SIG-M5 treated with dmso at 0.1 percent for 504 hours (cell line): ENCODE measurements around the gene CACNA1C.

Experiments
- DNase-seq: peaks from one replicate; lab custom pipeline; 2025; ENCODE audit not compliant: unreplicated experiment; lab: John Stamatoyannopoulos, UW

The CACNA1C gene

GRCh38 chr12:2354151-2354991 lies 301.6 kb downstream of the CACNA1C start:
- no peak for DNase-seq

- no peak for DNase-seq
Measured at GRCh38 chr12:2355198-2355597, 302.4 kb downstream of the CACNA1C start.

GRCh38 chr12:2355604-2356003 lies 302.8 kb downstream of the CACNA1C start:
- DNase-seq: no peak

GRCh38 chr12:2356601-2357125 lies 303.9 kb downstream of the CACNA1C start:
- DNase-seq: no peak

- DNase-seq: peak; percentile 28
Measured at GRCh38 chr12:2358986-2359658, 306.3 kb downstream of the CACNA1C start.

- peak; percentile 70 for DNase-seq
Measured at GRCh38 chr12:2359725-2360629, 307.2 kb downstream of the CACNA1C start.

GRCh38 chr12:2360630-2361170 lies 307.9 kb downstream of the CACNA1C start:
- DNase-seq: no peak

GRCh38 chr12:2363836-2364609 lies 311.2 kb downstream of the CACNA1C start:
- no peak for DNase-seq

- peak; percentile 61 for DNase-seq
Measured at GRCh38 chr12:2364631-2365051, 311.9 kb downstream of the CACNA1C start.

GRCh38 chr12:2366711-2367110 lies 313.9 kb downstream of the CACNA1C start:
- DNase-seq: no peak

- DNase-seq: no peak
Measured at GRCh38 chr12:2372178-2372577, 319.4 kb downstream of the CACNA1C start.

GRCh38 chr12:2372735-2373134 lies 319.9 kb downstream of the CACNA1C start:
- DNase-seq: no peak

- DNase-seq: no peak
Measured at GRCh38 chr12:2373307-2373706, 320.5 kb downstream of the CACNA1C start.

- no peak for DNase-seq
Measured at GRCh38 chr12:2374092-2374906, 321.5 kb downstream of the CACNA1C start.

GRCh38 chr12:2375871-2376270 lies 323.1 kb downstream of the CACNA1C start:
- no peak for DNase-seq

GRCh38 chr12:2376908-2377657 lies 324.3 kb downstream of the CACNA1C start:
- DNase-seq: no peak

GRCh38 chr12:2378835-2379330 lies 326.1 kb downstream of the CACNA1C start:
- no peak for DNase-seq

- DNase-seq: no peak
Measured at GRCh38 chr12:2380946-2381345, 328.2 kb downstream of the CACNA1C start.
